SK-N-SH treated with all-trans-retinoic acid at 6 μM for 48 hours (cell line): ENCODE data around the gene PRDM7.

ENCODE experiments used
- ATAC-seq: fragments of 200-7000 bp; cut with Tn5 transposase; 3 replicates; pipeline ENCODE4 v1.9.1; 2020; ENCODE audit warnings: mild to moderate bottlenecking, moderate library complexity
- ARNTL ChIP-seq: fragments of 450-650 bp; formaldehyde crosslinking; IDR thresholded peaks from 2 replicates; pipeline ENCODE4 v1.5.0; 2020; ENCODE audit warnings: low read depth, mild to moderate bottlenecking, moderate library complexity, borderline replicate concordance
- BACH2 ChIP-seq: fragments of 250-450 bp; sonication (Bioruptor Pico); IDR thresholded peaks from 2 replicates; pipeline ENCODE4 v1.9.0; 2021; ENCODE audit warnings: mild to moderate bottlenecking, borderline replicate concordance
- CSDC2 ChIP-seq: fragments of 250-450 bp; sonication (Bioruptor Pico); IDR thresholded peaks from 2 replicates; pipeline ENCODE4 v1.5.0; 2020; ENCODE audit warnings: mild to moderate bottlenecking, moderate library complexity
- CSRNP3 ChIP-seq: fragments of 250-450 bp; sonication (Bioruptor Pico); IDR thresholded peaks from 2 replicates; pipeline ENCODE4 v1.5.1; 2021; ENCODE audit warnings: mild to moderate bottlenecking, moderate library complexity
- ESRRG ChIP-seq: fragments of 250-450 bp; sonication (Bioruptor Pico); IDR thresholded peaks from 2 replicates; pipeline ENCODE4 v1.6.1; 2021; ENCODE audit warnings: mild to moderate bottlenecking
- GLIS3 ChIP-seq: fragments of 250-450 bp; sonication (Bioruptor Pico); IDR thresholded peaks from 2 replicates; pipeline ENCODE4 v1.5.0; 2020; ENCODE audit warnings: mild to moderate bottlenecking, moderate library complexity
- ISL1 ChIP-seq: fragments of 250-450 bp; sonication (Bioruptor Pico); IDR thresholded peaks from 2 replicates; pipeline ENCODE4 v2.1.2; 2022; ENCODE audit warnings: mild to moderate bottlenecking, moderate library complexity
- OSR1 ChIP-seq: fragments of 250-450 bp; sonication (Bioruptor Pico); IDR thresholded peaks from 2 replicates; pipeline ENCODE4 v1.8.0; 2022; ENCODE audit warnings: moderate library complexity, mild to moderate bottlenecking, inconsistent platforms
- PATZ1 ChIP-seq: fragments of 250-450 bp; sonication (Bioruptor Pico); IDR thresholded peaks from 2 replicates; pipeline ENCODE4 v1.8.0; 2020; ENCODE audit warnings: mild to moderate bottlenecking, moderate library complexity, borderline replicate concordance
- PPARA ChIP-seq: fragments of 250-450 bp; sonication (Bioruptor Pico); IDR thresholded peaks from 2 replicates; pipeline ENCODE4 v1.5.0; 2020; ENCODE audit warnings: mild to moderate bottlenecking, borderline replicate concordance
- SNAI2 ChIP-seq: fragments of 250-450 bp; sonication (Bioruptor Pico); IDR thresholded peaks from 2 replicates; pipeline ENCODE4 v1.5.0; 2020; ENCODE audit warnings: mild to moderate bottlenecking, moderate library complexity
- TOX ChIP-seq: fragments of 250-450 bp; sonication (Bioruptor Pico); IDR thresholded peaks from 2 replicates; pipeline ENCODE4 v1.8.0; 2021; ENCODE audit warnings: mild to moderate bottlenecking, moderate library complexity, borderline replicate concordance
- ZFP3 ChIP-seq: fragments of 250-450 bp; sonication (Bioruptor Pico); IDR thresholded peaks from 2 replicates; pipeline ENCODE4 v1.5.0; 2020; ENCODE audit warnings: mild to moderate bottlenecking, moderate library complexity
- ZFP30 ChIP-seq: fragments of 450-650 bp; formaldehyde crosslinking; IDR thresholded peaks from 2 replicates; pipeline ENCODE4 v1.5.0; 2022; ENCODE audit warnings: mild to moderate bottlenecking, moderate library complexity
- TF ChIP-seq, protein P1 (sequence below): fragments of 250-450 bp; sonication (Bioruptor Pico); IDR thresholded peaks from 2 replicates; pipeline ENCODE4 v1.5.0; 2020; ENCODE audit warnings: mild to moderate bottlenecking, moderate library complexity
- TF ChIP-seq, protein P2 (sequence below): fragments of 250-450 bp; sonication (Bioruptor Pico); IDR thresholded peaks from 2 replicates; pipeline ENCODE4 v1.8.0; 2021; ENCODE audit warnings: low read depth, mild to moderate bottlenecking, moderate library complexity, borderline replicate concordance

Gene PRDM7

DNA sequence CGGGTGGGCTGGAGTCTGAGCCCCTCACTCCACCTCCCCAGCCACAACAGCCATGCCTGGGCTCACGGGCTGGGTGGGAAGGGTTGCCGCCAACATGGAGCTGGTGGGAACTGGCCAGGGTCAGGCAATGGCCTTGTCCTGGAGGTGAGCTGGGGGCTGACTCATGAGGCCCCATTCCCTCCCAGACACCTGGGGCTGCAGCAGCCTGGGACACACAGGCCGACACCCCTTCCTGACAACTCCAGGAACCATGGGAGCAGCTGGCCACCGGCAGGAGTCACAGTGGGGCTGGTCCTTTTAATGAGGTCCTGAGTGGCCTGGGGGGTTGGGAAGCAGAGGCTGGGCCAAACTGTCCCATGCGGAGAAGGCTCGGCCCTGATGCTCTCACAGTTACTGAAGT, 70.1 kb downstream of the PRDM7 start:
- TF ChIP-seq TOX, result no peak
- no peak for TF ChIP-seq ZFP3 (CRISPR knock-in tag)
- no peak for TF ChIP-seq BACH2 (CRISPR knock-in tag)
- TF ChIP-seq ZFP30, result no peak
- no peak for TF ChIP-seq ARNTL (CRISPR knock-in tag)
- TF ChIP-seq, protein P1, sequence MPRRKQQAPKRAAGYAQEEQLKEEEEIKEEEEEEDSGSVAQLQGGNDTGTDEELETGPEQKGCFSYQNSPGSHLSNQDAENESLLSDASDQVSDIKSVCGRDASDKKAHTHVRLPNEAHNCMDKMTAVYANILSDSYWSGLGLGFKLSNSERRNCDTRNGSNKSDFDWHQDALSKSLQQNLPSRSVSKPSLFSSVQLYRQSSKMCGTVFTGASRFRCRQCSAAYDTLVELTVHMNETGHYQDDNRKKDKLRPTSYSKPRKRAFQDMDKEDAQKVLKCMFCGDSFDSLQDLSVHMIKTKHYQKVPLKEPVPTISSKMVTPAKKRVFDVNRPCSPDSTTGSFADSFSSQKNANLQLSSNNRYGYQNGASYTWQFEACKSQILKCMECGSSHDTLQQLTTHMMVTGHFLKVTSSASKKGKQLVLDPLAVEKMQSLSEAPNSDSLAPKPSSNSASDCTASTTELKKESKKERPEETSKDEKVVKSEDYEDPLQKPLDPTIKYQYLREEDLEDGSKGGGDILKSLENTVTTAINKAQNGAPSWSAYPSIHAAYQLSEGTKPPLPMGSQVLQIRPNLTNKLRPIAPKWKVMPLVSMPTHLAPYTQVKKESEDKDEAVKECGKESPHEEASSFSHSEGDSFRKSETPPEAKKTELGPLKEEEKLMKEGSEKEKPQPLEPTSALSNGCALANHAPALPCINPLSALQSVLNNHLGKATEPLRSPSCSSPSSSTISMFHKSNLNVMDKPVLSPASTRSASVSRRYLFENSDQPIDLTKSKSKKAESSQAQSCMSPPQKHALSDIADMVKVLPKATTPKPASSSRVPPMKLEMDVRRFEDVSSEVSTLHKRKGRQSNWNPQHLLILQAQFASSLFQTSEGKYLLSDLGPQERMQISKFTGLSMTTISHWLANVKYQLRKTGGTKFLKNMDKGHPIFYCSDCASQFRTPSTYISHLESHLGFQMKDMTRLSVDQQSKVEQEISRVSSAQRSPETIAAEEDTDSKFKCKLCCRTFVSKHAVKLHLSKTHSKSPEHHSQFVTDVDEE (CRISPR knock-in tag), result no peak
- TF ChIP-seq CSDC2, result no peak
- no peak for TF ChIP-seq GLIS3 (CRISPR knock-in tag)
- no peak for TF ChIP-seq CSRNP3 (CRISPR knock-in tag)
- TF ChIP-seq ISL1, result no peak
- no peak for TF ChIP-seq OSR1 (CRISPR knock-in tag)
- TF ChIP-seq ESRRG (CRISPR knock-in tag), result no peak
- TF ChIP-seq PPARA (CRISPR knock-in tag), result no peak
- TF ChIP-seq, protein P2, sequence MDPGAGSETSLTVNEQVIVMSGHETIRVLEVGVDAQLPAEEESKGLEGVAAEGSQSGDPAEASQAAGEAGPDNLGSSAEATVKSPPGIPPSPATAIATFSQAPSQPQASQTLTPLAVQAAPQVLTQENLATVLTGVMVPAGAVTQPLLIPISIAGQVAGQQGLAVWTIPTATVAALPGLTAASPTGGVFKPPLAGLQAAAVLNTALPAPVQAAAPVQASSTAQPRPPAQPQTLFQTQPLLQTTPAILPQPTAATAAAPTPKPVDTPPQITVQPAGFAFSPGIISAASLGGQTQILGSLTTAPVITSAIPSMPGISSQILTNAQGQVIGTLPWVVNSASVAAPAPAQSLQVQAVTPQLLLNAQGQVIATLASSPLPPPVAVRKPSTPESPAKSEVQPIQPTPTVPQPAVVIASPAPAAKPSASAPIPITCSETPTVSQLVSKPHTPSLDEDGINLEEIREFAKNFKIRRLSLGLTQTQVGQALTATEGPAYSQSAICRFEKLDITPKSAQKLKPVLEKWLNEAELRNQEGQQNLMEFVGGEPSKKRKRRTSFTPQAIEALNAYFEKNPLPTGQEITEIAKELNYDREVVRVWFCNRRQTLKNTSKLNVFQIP, result no peak
- TF ChIP-seq PATZ1 (CRISPR knock-in tag), result no peak
- TF ChIP-seq SNAI2 (CRISPR knock-in tag), result no peak
- no peak for ATAC-seq
